Measurements from ENCODE around the gene SLC35E2B. TPM values are rescaled to one million over a fixed set of nuclear protein-coding genes. Genes with fewer than 3 reads are reported as not detected.
"Not testable (repeated sequence)": the region's sequence is repeated elsewhere in the genome, so short reads cannot be mapped to it uniquely, and the experiment has no call there.

The SLC35E2B gene
- total and polyA plus RNA-seq, 2 of the 8 experiments (the other 6 are each of a cell fraction or from before 2014, with no cell fraction given): 25.9 to 46.7 TPM

DNA sequence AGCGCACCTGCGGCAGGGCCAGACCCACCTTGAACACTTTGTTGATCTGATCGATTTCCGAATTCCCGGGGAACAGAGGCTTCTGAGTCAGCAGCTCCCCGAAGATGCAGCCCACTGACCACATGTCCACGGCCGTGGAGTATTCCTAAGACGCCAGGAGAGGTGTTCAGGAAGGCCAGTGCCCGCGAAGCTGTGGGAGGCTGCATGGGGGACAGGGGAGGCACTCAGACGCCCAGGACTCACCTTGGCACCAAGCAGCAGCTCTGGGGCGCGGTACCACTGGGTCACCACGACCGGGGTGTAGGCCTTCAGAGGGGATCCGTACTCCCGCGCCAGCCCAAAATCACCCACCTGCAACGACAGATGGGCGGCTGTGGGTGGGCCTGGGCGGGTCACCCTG, 11.2 kb upstream of the SLC35E2B start (continued):
- TF ChIP-seq POU5F1 (IDR thresholded peaks at IDR 0.05; ENCODE audit: low read depth, low read length) (no peak), FOSL1 (IDR thresholded peaks at IDR 0.05; ENCODE audit: insufficient read depth, low read depth, low read length) (no peak), KDM5A (IDR thresholded peaks at IDR 0.05; ENCODE audit: low read length) (no peak), POLR2A (IDR thresholded peaks at IDR 0.05; ENCODE audit: control extremely low read depth in 1 of 2, low read depth in 2 of 2, low read length in 2 of 2) (no peak)
- TF ChIP-seq, protein P1, sequence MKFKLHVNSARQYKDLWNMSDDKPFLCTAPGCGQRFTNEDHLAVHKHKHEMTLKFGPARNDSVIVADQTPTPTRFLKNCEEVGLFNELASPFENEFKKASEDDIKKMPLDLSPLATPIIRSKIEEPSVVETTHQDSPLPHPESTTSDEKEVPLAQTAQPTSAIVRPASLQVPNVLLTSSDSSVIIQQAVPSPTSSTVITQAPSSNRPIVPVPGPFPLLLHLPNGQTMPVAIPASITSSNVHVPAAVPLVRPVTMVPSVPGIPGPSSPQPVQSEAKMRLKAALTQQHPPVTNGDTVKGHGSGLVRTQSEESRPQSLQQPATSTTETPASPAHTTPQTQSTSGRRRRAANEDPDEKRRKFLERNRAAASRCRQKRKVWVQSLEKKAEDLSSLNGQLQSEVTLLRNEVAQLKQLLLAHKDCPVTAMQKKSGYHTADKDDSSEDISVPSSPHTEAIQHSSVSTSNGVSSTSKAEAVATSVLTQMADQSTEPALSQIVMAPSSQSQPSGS (IDR thresholded peaks at IDR 0.05; ENCODE audit: low read length): no peak

DNA sequence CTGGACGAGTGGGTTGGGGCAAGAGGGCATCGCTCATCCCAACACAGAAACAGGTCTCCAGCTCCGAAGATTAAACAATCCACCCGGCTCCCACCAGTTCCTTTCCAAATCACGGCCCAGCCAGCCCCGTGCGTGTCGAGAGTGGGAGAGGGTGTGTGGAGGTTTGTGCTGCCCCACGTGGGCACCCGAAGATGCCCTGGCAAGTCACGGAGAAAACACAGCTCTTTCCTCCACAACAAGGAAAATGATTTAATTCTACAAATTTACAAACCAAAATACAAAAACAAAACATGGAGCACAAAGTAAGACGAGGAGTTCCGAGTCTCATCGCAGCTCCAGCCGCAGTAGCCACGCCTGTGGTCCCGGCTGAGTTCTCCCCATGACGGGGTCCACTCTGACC, 9.9 kb upstream of the SLC35E2B start:
- H2BK12ac ChIP-seq (ENCODE audit: low read depth, low read length); H2BK20ac ChIP-seq (ENCODE audit: low read length); H4K8ac ChIP-seq (ENCODE audit: extremely low read depth, insufficient read depth, low read length); H2BK15ac ChIP-seq (ENCODE audit: low read length); H3K79me2 ChIP-seq (ENCODE audit: control insufficient read depth in 1 of 2, insufficient read depth in 2 of 2, low read length in 2 of 2); H3K4me2 ChIP-seq (ENCODE audit: insufficient read depth in 1 of 2, low read depth in 2 of 2, low read length in 2 of 2); H3K27me3 ChIP-seq (replicated peaks in 1 of 4; ENCODE audit: control insufficient read depth in 3 of 4, extremely low read depth in 1 of 4, insufficient read depth in 3 of 4, low read length in 3 of 4); H3K9me3 ChIP-seq (ENCODE audit: insufficient read depth in 2 of 2, low read depth in 1 of 2, low read length in 1 of 2); H3K9ac ChIP-seq (replicated peaks in 1 of 4; ENCODE audit: extremely low read depth in 1 of 4, low read depth in 3 of 4, low read length in 3 of 4); H2BK120ac ChIP-seq (replicated peaks; ENCODE audit: low read depth, low read length); H3K4ac ChIP-seq (replicated peaks; ENCODE audit: insufficient read length, low read depth, low read length); DNase-seq (ENCODE audit: low read depth in 1 of 2, low spot score in 2 of 2); H3K4me3 ChIP-seq (ENCODE audit: extremely low read depth in 1 of 4, insufficient read depth in 2 of 4, low read depth in 3 of 4, low read length in 4 of 4); H2AK5ac ChIP-seq (ENCODE audit: low read depth, low read length); H3K27ac ChIP-seq (ENCODE audit: low read depth, low read length); H2AFZ ChIP-seq (ENCODE audit: low read length); FAIRE-seq; H2BK5ac ChIP-seq (ENCODE audit: low read depth, low read length); POLR2A ChIA-PET (ENCODE audit: partially characterized antibody); CTCF ChIA-PET (ENCODE audit: partially characterized antibody); H3K4me1 ChIP-seq (replicated peaks in 1 of 4; ENCODE audit: control insufficient read depth in 3 of 4, insufficient read depth in 4 of 4, low read length in 3 of 4); H4K91ac ChIP-seq (replicated peaks; ENCODE audit: insufficient read length, low read length); H4K5ac ChIP-seq (ENCODE audit: insufficient read length, low read depth, low read length); H3K14ac ChIP-seq (ENCODE audit: insufficient read length); H4K20me1 ChIP-seq (replicated peaks in 1 of 2; ENCODE audit: control insufficient read depth in 1 of 2, insufficient read depth in 2 of 2, low read length in 2 of 2); H3K79me1 ChIP-seq (ENCODE audit: low read depth, low read length); H3K56ac ChIP-seq (replicated peaks; ENCODE audit: insufficient read length, low read depth, low read length); H3K23ac ChIP-seq (ENCODE audit: insufficient read length); H3K18ac ChIP-seq (ENCODE audit: extremely low read depth, low read length); H3K23me2 ChIP-seq (ENCODE audit: low read depth, low read length): not testable (repeated sequence)
- 100% methylated on average over 2 of the region's 18 CpGs; no CpG with 5 or more reads in 1 of the 2 experiments for WGBS, 2 experiments (ENCODE audit: extremely low coverage in 1 of 2, insufficient coverage in 1 of 2, insufficient read length in 1 of 2, insufficient replicate concordance in 2 of 2, low coverage in 1 of 2, low lambda C conversion rate in 2 of 2, missing lambda C conversion rate in 1 of 2)
- peaks cover 0 to 17% (median 1%) of the 10 kb centered on the region in 4 experiments; a peak in 2 of 8 replicates for H3K36me3 ChIP-seq (ENCODE audit: control insufficient read depth in 2 of 4, insufficient read depth in 4 of 4, low read length in 3 of 4)

Data from H1 (cell line).